Posterior vena cava (tissue), 2 donors: ENCODE measurements around the gene D2HGDH. TPM values are rescaled to one million over a fixed set of nuclear protein-coding genes. Genes with fewer than 3 reads are reported as not detected.
A peak's percentile ranks its signal among the peaks of the same experiment; 100 is the strongest.
"Not testable (repeated sequence)": the region's sequence is repeated elsewhere in the genome, so short reads cannot be mapped to it uniquely, and the experiment has no call there.

Experiments used
- DNase-seq: peaks from one replicate; pipeline ENCODE4 v3.0.0-alpha.2; 2020; ENCODE audit warnings: low spot score
- intact Hi-C, 2 donors: fragments of 100-400 bp; cut with DNase I; formaldehyde crosslinking; loops; one replicate each; pipeline versions ENCODE4 v1.14.1 to v1.14.2; 2022 to 2023
- total RNA-seq, 2 donors: library from RNA; stranded (reverse); fragmentation: NEBNext Ultra II Directional; extraction: Animal tissue kit (Norgen Biotek cat#: 25700); gene quantifications; one replicate each; pipeline ENCODE4 v1.2.1, GENCODE V29; 2021
- donor health status: DM: yes; HTN: yes; CAD: no.
- donor health status: DM: yes; HTN: yes; CAD: no.

Gene D2HGDH
- total RNA-seq, 2 donors from 2014 or later, result 12.4 to 18.8 TPM

- peak; percentile 77 for DNase-seq
- intact Hi-C loops, result no loop called here
Measured at GRCh38 chr2:241798081-241798630, 63.7 kb downstream of the D2HGDH start.

DNA sequence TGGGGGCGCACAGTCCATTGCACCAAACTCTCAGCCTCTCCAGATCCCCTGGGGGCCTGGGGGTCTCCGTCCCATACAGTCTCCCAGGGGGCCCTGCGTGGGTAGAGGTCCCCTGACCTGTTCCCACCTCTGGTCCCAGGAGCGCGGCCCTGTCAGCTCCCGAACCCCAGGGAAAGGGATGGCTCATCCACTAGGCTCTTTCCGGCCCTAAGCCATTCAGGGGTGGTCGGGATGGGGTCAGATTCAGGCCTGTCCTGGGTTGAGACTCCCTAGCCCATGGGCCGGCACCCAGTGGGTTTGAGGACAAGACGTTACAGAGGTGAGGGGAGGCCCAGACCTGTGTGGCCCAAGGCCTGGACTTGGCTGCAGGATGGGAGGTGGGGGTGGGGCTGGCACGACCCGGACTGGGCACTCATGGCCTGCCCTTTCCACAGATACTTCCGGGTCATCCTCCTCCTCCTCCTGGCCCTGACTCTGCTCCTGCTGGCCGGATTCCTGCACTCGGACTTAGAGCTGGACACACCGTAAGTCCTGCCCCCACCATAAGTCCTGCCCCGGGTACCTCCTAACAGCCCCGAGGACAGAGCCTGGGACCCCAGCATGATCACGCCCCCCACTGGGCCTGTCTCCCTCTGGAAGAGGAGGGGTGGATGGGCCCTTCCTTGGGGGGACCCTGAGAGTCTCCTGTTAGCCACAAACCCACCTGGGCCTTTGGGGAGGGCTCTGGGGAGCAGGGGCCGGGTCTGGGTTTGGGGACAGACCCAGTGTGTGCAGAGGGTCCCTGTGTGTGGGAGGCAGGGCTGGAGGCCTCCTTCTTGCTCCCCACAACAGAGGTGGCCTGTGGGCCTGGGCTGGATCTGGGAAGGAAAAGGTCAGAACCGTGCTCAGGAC lies 64.4 kb downstream of the D2HGDH start:
- peak; percentile 76 for DNase-seq
- intact Hi-C loops, result no loop called here

GRCh38 chr2:241799522-241800197 lies 65.2 kb downstream of the D2HGDH start:
- peak; percentile 73 for DNase-seq
- intact Hi-C loops, result no loop called here

DNA sequence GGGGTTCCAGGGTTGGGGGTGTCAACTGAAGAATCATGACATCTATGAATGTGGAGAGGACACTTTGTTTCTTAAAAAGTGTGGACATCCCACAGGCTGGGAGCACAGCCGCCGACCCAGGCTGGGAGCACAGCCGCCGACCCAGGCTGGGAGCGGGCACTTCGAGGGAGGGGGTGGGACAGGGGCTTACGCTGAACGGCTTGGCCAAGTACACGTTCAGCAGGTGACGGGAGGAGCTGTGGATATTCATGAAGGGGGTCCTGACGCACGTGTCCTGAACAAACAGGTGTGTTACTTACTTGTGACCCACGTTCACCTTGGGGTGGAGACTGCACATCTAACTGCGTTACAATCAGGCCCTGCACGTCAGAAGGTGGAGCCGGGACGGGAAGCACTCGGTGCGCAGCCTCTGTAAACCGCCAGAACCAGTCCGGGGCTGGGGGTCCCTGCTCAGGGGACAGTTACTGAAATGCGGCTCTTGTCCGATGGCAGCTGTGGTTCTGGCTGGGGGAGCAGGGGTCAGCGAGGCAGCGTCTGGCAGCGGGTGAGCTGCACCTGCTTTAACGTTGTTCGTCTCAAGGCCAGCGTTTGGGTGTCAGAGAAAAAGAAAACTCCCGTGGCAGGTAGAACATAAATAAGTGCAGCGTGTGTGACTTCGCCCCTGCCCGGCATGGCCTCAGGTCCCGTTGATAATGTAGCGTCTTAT lies 65.9 kb downstream of the D2HGDH start:
- intact Hi-C loops, result not testable (repeated sequence)
- peak; percentile 75 for DNase-seq

- intact Hi-C loops, result no loop called here
Measured at GRCh38 chr2:241801611-241802420, 67.4 kb downstream of the D2HGDH start.

GRCh38 chr2:241802421-241803318 lies 68.2 kb downstream of the D2HGDH start:
- peak; percentile 67 for DNase-seq
- intact Hi-C loops, result no loop called here

More at GRCh38 chr2:241801611-241802420, 67.4 kb downstream of the D2HGDH start:
- DNase-seq, result peak; percentile 72

DNA sequence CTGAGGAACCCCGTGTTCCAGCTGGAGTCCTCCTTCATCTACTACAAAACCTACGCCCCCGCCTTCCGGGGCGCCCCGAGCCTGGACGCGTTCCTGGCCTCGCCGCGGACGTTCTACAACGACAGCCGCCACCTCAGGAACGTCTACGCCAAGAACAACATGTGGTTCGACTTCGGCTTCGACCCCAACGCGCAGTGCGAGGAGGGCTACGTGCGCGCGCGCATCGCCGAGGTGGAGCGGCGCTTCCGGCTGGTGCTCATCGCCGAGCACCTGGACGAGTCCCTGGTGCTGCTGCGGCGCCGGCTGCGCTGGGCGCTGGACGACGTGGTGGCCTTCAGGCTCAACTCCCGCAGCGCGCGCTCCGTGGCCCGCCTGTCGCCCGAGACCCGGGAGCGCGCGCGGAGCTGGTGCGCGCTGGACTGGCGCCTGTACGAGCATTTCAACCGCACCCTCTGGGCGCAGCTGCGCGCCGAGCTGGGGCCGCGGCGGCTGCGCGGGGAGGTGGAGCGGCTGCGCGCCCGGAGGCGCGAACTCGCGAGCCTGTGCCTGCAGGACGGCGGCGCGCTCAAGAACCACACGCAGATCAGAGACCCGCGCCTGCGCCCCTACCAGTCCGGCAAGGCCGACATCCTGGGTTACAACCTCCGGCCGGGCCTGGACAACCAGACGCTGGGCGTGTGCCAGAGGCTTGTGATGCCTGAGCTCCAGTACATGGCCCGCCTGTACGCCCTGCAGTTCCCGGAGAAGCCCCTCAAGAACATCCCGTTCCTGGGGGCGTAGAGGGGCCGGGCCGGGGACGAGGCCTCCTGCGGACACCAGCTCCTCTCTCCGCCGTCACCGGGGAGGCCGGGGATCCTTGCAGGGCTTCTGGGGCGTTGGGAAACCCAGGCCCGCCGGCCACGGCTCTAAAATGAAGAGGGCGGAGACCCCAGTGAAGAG lies 69.2 kb downstream of the D2HGDH start:
- peak; percentile 86 for DNase-seq
- intact Hi-C loops, result no loop called here

GRCh38 chr2:241804326-241805229 lies 70.1 kb downstream of the D2HGDH start:
- peak; percentile 76 for DNase-seq
- intact Hi-C loops, result no loop called here

GRCh38 chr2:241806217-241806616 lies 71.8 kb downstream of the D2HGDH start:
- intact Hi-C loops, DNase-seq: not testable (repeated sequence)

DNA sequence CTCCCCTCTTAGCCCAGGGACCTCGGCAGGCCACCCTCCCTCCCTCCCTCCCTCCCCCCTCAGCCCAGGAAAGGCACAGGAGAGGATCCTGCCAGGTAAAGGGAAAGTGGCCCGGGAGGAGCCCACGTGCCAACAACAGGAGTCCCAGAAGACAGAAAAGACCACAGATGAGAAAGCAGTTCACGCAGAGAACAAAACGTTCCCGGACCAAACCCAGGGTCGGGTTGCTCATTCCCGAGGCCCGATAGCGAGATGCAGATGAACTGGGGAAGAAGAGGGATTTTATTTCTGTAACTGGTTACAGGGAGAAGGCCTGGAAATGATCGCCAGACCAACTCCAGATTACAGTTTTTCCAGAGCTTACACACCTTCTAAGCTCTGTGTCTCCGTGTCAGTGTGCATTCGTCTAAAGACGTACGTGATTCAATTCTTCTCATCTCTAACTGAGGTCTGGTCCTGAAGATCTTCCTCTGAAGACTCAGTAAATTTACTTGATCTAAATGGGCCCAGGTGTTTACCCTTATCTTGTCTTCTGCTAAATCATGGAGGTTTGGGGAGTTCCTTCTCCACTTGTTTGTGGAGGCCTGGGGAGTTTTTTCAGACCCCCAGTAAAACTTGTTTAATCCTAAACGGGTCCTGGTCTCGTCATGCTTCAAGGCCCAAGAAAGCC lies 73.8 kb downstream of the D2HGDH start:
- intact Hi-C loops, result no loop called here
- DNase-seq, result no peak

DNA sequence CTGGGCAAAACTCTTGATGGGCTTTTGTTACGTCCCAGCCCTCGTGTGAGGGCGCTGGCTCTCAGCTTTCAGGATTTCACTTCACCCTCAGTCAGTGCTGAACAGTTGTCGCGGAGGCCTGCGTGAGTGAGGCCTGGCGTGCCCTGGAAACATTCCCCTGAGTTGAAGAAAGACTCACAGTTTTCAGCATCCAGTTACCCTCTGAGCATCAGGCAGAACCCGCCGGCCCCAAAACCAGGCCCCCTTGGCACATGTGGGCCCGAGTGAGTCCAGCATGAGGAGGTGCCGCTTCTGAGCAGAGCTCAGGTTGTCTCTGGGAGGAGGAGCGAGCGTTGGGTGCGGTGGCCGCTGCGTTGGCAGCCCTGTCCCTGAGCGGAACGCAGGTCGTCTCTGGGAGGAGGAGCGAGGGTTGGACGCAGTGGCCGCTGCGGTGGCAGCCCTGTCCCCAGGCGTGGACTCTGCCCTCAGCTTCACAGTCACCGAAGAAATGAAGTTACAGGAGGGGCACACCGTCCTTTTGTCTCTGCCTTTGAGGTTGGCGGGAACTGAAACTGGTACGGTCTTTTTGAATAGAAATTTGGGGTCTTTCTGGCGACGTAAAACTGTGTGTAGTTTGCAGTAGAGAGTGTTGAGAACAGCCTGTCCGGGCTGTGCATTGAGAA lies 74.4 kb downstream of the D2HGDH start, which contains the start of gene NEU4:
NEU4 (plus strand) TSS at position 473 of the 662 bp plus-strand sequence. CDS start 5,292 bp downstream, outside the sequence.
- intact Hi-C loops, result no loop called here
- DNase-seq, result peak; percentile 78

DNA sequence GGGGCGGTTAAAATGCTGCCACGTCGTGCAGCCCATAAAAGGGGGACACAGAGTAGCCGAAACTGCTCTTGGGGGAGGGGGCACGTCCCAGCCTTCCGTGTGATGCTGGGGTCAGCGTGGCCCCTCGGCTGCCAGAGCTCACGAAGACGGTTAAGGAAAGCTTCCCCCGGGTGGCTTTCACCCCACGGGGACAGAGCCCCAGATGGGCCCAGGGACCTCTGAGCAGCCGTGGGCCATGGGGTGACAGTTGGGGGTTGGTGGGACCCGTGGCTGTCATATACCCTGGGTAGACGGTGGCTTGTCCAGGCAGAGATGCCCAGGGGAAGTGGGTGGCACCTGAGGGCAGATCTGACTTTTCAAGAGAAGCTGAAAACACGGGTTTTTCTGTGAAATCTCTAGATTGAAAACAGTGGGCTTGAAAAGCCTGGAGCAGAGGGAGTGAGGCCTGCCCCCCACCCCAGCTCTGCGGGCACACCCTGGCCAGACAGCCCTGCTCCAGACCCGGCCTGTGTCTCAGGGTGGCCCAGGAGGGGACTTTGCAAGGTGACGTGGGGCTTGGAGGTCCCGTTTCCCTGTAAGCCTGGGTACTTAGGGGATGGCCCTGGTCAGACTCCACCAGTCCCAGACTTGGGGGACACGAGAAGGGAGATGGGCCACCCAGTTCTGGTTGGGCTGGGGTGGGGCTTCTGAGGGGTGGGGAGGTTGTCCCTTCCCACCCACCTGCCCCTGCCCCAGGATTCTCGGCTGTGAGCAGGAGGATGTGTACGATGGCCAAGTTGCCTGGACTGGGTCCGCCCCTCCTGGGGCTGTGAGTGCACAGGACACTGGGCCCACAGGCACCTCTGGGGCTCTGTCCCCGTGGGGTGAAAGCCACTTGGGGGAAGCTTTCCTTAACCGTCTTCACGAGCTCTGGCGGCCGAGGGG lies 75.2 kb downstream of the D2HGDH start:
- intact Hi-C loops, result no loop called here
- DNase-seq, result peak; percentile 73
